GM19467 (cell line): ENCODE measurements around the gene OCA2.
"Not testable (repeated sequence)": the region's sequence is repeated elsewhere in the genome, so short reads cannot be mapped to it uniquely, and the experiment has no call there.

Experiments
- ATAC-seq: cut with Tn5 transposase; IDR thresholded peaks from one replicate; pipeline ENCODE4 v1.9.1; 2021; ENCODE audit warnings: mild to moderate bottlenecking, moderate library complexity; ENCODE audit not compliant: unreplicated experiment

The OCA2 gene

GRCh38 chr15:28121577-28121976 lies 22.5 kb upstream of the OCA2 start:
- not testable (repeated sequence) for ATAC-seq

GRCh38 chr15:28120359-28120640 lies 21.2 kb upstream of the OCA2 start:
- ATAC-seq: no peak

- no peak for ATAC-seq
These were observed 19.4 kb upstream of the OCA2 start for GRCh38 chr15:28118531-28118930.

- ATAC-seq: no peak
These were observed 19.0 kb upstream of the OCA2 start for GRCh38 chr15:28118083-28118482.

GRCh38 chr15:28117432-28117990 lies 18.4 kb upstream of the OCA2 start:
- ATAC-seq: no peak

GRCh38 chr15:28116521-28117431 lies 17.7 kb upstream of the OCA2 start:
- no peak for ATAC-seq

- ATAC-seq: no peak
These were observed 16.8 kb upstream of the OCA2 start for GRCh38 chr15:28115871-28116270.

GRCh38 chr15:28114721-28115622 lies 15.9 kb upstream of the OCA2 start:
- no peak for ATAC-seq

GRCh38 chr15:28114114-28114455 lies 15.0 kb upstream of the OCA2 start:
- no peak for ATAC-seq

GRCh38 chr15:28113394-28114113 lies 14.4 kb upstream of the OCA2 start:
- no peak for ATAC-seq

GRCh38 chr15:28112962-28113361 lies 13.8 kb upstream of the OCA2 start:
- ATAC-seq: no peak

- ATAC-seq: no peak
These were observed 13.1 kb upstream of the OCA2 start for GRCh38 chr15:28112101-28112760.

- ATAC-seq: no peak
These were observed 12.4 kb upstream of the OCA2 start for GRCh38 chr15:28111543-28111942.

- ATAC-seq: no peak
These were observed 11.4 kb upstream of the OCA2 start for GRCh38 chr15:28110481-28110881.

- ATAC-seq: no peak
These were observed 10.7 kb upstream of the OCA2 start for GRCh38 chr15:28109626-28110455.

GRCh38 chr15:28107904-28108275 lies 8.8 kb upstream of the OCA2 start:
- ATAC-seq: no peak

- ATAC-seq: no peak
These were observed 8.2 kb upstream of the OCA2 start for GRCh38 chr15:28107111-28107903.

GRCh38 chr15:28106294-28107110 lies 7.4 kb upstream of the OCA2 start:
- ATAC-seq: no peak
